OCI-LY7 (cell line): Measurements from ENCODE around the gene REC114.

Experiments used
- CTCF ChIP-seq: fragments of 200-600 bp; sonication (generic); conservative IDR thresholded peaks from 2 replicates; pipeline ENCODE4 v1.5.1; 2014; ENCODE audit warnings: mild to moderate bottlenecking, antibody characterized with exemption, low read length, moderate library complexity, mixed read lengths
- EZH2phosphoT487 ChIP-seq: fragments of 200-600 bp; sonication (generic); IDR thresholded peaks from 2 replicates; pipeline ENCODE4 v1.6.1; 2018; ENCODE audit warnings: low read depth, borderline replicate concordance, mild to moderate bottlenecking, mixed run types, antibody characterized with exemption, low read length, moderate library complexity, mixed read lengths

GRCh38 chr15:73440571-73440970, 2.4 kb upstream of the REC114 start:
- TF ChIP-seq CTCF = no peak
- TF ChIP-seq EZH2phosphoT487 = no peak
